Amniotic epithelial cell (primary cell): Measurements from ENCODE around the gene ABCG1.

Source experiments
- DNase-seq: peaks from one replicate; pipeline ENCODE4 v3.0.0-alpha.2; 2010; ENCODE audit warnings: low read depth

Gene ABCG1

DNA sequence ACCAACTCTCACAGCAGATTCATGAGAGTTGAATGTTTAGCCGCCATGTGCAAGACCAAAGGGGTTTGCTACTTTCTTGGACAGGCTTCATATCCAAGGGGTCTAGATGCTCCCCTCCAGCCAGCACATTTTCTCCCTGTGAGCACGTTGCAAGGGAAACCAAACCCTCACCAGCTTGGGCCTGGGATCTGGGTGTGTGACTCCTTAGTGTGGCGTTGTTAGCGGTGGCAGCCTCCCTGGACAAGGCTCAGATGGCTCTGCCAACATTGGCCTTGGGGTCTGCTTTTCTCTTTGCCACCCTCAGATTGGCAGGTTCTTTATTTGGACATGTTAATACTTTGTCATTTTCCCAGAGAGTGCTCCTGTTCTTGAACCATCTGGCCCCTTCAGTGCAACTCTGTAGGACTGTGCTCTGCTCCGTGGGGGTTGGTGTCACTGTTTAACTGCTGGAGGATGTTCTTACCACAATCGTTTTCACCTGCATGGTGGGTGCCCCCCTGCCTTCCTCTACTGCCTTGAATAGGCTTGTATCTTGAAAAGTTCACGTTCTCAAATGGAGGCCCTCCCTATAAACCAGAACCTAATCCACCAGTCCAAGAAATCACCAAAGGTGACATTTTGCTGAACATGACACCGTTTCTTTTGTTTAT, 13.4 kb downstream of the ABCG1 start:
- no peak for DNase-seq

- DNase-seq, result peak; percentile 92
These were observed 14.4 kb downstream of the ABCG1 start for GRCh38 chr21:42233067-42233961.

- no peak for DNase-seq
These were observed 15.1 kb downstream of the ABCG1 start for GRCh38 chr21:42234041-42234440.

DNA sequence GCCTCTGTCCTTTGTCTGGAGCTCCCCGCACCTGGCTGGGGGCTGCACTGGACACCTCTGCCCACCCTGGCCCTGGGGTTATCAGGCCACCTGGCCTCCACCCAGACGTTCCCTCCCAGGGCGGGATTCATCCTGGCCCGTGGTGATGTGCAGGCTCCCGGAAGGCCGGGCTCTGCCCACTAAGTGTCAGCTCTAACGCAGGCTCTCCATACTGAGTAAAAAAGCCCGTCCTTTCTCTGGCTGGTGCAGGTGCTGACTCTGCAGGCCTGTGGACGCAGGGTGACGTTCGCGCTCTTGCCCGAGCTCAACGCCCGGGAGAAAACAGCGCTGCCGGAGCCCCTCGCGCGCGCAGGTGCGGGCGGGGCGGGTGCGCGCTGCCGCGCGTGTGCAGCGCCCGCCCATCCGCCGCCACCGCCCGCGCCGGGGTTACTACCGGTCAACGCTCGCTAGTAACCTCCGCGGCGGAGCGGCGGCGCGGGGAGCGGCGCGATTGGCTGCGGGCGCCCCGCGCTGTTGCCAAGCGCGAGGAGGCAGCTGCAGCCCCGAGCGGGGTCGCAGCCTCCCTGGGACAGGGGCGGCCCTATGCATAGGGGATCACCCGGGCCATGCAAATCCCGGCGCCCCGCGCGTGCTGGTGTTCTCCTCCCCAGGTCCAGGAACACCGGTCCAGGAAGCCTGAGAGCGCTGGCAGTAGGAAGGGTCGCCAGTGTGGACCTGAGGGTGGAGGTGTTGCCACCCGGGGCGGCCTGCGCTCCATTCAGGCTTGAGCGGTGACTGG, 15.7 kb downstream of the ABCG1 start:
- DNase-seq, result peak; percentile 64

DNA sequence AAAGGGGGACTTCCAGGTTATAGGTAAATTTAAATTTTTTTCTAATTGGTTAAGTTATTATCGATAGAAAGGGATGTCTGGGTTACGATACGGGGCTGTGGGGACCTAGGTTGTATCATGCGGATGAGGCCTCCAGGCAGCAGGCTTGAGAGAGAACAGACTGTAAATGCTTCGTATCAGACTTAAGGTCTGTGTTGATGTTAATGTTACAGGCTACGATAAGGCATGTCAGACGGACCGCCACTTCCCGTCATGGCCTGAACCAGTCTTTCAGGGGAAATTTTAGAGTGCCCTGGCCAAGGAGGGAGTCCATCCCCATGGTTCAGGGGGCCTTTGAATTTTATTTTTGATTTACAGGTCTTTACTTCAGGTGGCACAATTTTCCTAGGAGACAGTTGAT, 16.7 kb downstream of the ABCG1 start:
- DNase-seq, result peak; percentile 61

DNA sequence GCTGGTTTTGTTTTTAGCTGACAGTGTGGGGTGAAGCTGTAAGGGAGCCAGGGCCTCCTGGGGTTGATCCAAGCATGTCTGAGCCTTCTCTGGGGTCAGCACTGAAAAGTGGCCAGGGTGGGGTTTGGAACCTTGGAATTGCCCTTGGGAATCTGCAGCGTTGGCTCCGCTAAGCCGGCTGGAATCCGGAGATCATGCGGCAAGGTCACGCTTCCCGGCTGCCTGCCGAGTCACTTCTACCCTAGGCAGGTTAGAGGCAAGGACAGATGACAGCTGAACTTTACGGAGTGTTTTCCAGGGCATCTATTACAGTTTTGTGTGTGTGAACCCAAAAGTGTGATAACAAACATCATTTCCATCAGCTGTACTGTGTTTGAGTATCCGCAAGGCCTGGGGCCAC, 17.1 kb downstream of the ABCG1 start:
- DNase-seq, result no peak

- no peak for DNase-seq
These were observed 17.8 kb downstream of the ABCG1 start for GRCh38 chr21:42236693-42237092.

DNA sequence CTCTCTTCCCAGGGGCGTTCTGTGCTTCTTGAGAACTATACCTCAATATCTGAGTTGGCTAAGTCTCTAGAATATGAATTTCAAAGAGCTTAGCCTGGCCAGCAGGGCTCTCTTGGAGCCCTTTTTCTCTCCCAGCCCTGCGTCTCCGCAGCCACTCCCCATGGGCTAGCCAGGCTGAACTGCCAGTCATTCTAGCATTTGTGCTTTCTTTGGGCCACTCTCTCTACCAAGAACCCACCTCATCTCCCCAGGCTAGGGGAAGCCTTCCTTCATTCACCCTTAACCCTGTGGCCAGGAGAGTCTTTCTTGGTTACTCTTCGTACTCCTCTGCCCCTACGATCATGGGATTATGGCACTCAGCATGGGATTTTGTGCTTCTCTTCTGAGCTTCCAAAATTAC, 18.2 kb downstream of the ABCG1 start:
- DNase-seq, result no peak

- no peak for DNase-seq
These were observed 18.6 kb downstream of the ABCG1 start for GRCh38 chr21:42237577-42237976.

DNA sequence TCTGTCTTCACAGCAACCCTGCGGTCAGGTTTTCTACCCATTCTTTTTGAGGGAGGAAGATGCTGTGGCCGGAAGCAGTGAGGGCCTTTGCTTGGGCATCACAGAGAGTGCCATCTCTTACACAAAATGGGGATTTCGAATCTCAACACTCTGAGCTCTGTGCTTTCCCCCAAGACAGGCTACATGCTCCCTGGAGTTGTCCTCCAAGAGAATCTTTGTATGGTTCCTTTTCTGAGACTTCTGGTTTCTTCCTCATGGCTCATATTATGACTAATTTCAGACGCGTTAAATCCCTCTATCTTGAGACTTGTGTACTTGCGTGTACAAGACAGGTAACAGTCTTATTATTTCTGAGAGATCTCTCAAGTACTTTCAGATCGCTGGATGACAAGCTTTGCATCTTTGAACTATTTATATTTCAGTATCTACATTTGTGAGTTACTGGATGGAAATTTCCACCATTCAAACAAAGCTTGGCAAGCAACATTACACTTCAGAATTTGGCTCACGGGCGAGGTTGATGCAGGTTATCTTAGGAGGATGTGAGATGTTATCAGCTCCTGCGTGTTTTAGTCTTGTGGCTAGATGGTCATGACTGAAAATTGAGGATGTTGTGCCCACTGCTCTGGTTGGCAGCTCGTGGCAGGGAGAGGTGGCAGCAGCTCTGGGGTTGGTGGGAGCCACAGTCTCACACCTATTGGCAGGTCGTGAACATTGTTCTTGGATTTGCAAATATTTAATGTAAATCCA, 19.4 kb downstream of the ABCG1 start:
- DNase-seq, result no peak

- DNase-seq, result no peak
These were observed 20.6 kb downstream of the ABCG1 start for GRCh38 chr21:42239556-42239955.

DNA sequence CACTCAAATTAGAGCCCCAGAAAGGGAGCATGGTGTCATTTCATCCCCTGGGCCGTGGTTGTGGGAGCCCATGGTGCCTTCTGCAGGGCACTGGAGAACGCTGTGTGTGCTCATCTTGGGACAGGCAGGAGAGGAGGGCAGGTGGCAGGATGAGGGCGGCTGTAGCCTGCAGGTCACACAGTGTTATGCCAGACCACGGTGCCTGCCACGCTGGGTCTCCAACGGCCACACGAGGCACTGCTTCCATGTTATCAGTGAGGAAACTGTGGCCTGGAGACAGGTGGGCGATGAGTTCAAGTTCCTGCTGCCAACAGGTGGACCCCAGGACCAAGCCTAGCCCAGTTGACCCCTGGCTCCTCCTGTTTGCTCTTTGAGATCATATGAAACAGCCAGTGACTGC, 21.0 kb downstream of the ABCG1 start:
- DNase-seq, result no peak

DNA sequence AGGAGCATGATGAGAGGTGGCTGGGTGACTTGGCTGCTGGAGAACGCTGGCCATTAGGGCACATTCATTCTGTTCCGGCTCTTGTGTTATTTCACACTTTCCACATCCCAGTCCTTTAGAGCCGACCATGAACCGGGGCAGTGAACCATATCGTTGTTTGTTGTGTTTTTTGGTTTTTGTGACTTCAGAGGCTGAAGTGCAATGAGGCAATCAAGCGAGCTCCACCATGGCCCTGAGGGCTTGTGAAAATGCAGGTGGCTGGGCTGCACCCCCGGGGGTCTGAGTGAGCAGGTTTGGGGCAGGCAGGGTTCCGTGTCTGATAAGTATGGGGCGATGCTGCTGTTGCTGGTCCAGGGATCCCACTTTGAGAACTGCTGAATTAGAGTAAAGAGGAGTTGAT, 23.7 kb downstream of the ABCG1 start:
- no peak for DNase-seq

GRCh38 chr21:42243026-42243425, 24.1 kb downstream of the ABCG1 start:
- no peak for DNase-seq

DNA sequence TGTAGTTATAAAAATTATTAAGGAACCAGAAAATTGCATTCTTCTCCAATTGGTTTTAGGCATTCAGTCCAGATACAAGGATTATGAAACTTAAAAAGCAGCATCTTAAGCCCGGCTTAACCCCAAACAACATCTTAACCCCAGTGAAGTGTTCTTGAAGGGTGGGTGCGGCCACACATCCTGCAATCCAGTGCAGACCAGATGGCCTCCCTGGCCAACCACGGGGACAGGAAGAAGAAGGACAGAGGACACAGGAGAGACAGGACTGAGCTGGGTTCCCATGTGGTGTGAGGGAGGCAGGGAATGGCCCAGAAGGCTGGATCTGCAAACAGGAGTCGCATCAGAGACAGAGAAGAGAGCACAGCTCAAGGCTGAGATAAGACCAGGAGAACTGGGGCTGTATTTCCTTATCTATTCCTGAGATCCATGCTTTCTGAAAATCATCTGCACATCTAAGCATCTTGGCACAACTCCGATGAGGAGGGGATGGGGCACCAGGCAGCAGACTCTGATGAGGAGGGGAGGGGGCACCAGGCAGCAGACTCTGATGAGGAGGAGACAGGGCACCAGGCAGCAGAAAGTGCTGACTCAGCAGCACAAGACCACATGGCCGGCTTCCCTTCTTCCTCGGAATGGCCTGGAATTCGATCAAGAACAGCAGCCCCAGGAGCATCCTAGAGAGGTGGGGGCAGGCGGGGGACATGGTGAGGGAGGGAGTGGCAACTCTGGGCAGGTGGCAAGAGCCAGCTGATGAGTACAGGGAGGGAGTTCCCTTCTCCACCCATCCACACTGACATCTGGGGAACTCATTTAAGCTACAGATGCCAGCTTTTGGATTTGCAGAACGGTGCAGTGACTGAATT, 26.6 kb downstream of the ABCG1 start:
- DNase-seq, result no peak

- no peak for DNase-seq
These were observed 28.8 kb downstream of the ABCG1 start for GRCh38 chr21:42247716-42248115.

GRCh38 chr21:42248241-42248640, 29.3 kb downstream of the ABCG1 start:
- DNase-seq, result no peak

GRCh38 chr21:42248783-42249597, 30.1 kb downstream of the ABCG1 start:
- no peak for DNase-seq

DNA sequence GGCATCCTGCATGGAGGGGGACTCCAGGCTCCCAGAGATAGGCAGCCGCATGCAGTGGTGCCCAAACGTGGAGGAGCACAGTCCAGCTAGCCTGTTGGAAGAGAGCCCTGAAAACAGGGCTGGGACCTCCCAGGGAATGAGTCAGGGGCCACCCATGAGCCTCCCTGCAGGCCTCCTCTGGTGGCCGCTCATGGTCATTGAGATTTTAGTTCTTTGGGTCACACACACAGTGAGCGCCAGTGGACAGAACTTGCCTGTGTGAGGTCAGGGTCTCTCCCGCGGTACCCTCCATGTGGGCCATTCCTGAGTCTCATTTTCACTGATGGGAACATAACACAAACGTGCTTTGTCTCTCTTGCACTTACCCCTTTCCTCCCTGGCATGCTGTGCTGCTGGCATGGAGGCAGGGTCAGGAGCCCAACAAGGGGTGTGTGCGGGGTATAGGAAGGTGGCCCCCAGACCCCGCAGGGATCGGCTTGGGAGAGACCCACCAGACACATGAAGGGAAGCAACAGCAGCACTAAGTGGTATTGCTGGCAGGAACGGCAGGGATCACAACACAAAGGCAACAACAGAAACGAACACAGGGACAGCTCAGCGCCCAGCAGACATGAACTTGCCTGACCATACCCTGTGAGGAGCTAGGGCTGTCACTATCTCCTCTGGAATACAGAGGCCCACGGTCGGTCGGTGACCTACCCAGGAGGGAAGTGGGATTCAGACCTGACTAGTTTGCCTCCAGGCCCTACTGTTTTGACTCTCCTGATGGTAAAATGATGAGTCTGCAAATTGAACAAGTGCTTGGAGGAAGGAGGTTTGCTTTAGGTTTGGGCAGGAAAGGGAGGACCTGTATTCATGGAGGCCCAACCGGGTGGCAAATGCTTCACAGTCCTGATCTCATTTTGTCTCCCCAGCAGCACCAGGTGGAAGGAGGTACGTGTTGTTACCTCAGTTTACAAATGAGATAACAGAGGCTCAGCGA, 31.8 kb downstream of the ABCG1 start:
- DNase-seq, result no peak
